Liver (tissue), 3 donors: Measurements from ENCODE around the gene PCNX2.

ENCODE experiments used
- ATF3 ChIP-seq: IDR thresholded peaks from 2 replicates; pipeline ENCODE4 v1.6.1; 2016; ENCODE audit warnings: antibody characterized with exemption
- EGR1 ChIP-seq, 2 donors: IDR thresholded peaks; 2 replicates each; pipeline ENCODE4 v1.6.1; 2016 to 2018; ENCODE audit warnings: antibody characterized with exemption in 2 of 2, low read depth in 2 of 2
- HNF4G ChIP-seq: IDR thresholded peaks from 2 replicates; pipeline ENCODE4 v1.6.1; 2016; ENCODE audit warnings: antibody characterized with exemption
- JUND ChIP-seq, 2 donors: IDR thresholded peaks; 2 replicates each; pipeline ENCODE4 v1.6.1; 2016; ENCODE audit warnings: antibody characterized with exemption in 2 of 2
- MAX ChIP-seq: IDR thresholded peaks from 2 replicates; pipeline ENCODE4 v1.6.1; 2016; ENCODE audit warnings: antibody characterized with exemption
- NR2F2 ChIP-seq: IDR thresholded peaks from 2 replicates; pipeline ENCODE4 v1.6.1; 2016; ENCODE audit warnings: antibody characterized with exemption
- RAD21 ChIP-seq, 2 donors: IDR thresholded peaks; 2 replicates each; pipeline ENCODE4 v1.6.1; 2016; ENCODE audit warnings: antibody characterized with exemption in 2 of 2, mild to moderate bottlenecking in 2 of 2
- REST ChIP-seq: IDR thresholded peaks from 2 replicates; pipeline ENCODE4 v1.6.1; 2016; ENCODE audit warnings: antibody characterized with exemption, mild to moderate bottlenecking
- RXRA ChIP-seq, 2 donors: IDR thresholded peaks; 2 replicates each; pipeline ENCODE4 v1.6.1; 2017 to 2018; ENCODE audit warnings: antibody characterized with exemption in 2 of 2, mild to moderate bottlenecking in 1 of 2
- SP1 ChIP-seq: IDR thresholded peaks from 2 replicates; pipeline ENCODE4 v1.6.1; 2018; ENCODE audit warnings: antibody characterized with exemption, mild to moderate bottlenecking
- TAF1 ChIP-seq: conservative IDR thresholded peaks from 2 replicates; pipeline ENCODE4 v1.6.1; 2016; ENCODE audit warnings: antibody characterized with exemption, mild to moderate bottlenecking
- YY1 ChIP-seq: IDR thresholded peaks from 2 replicates; pipeline ENCODE4 v1.6.1; 2016; ENCODE audit warnings: antibody characterized with exemption, mild to moderate bottlenecking
- ZBTB33 ChIP-seq: IDR thresholded peaks from 2 replicates; pipeline ENCODE4 v1.6.1; 2016; ENCODE audit warnings: antibody characterized with exemption
- TF ChIP-seq, protein P1 (sequence below): fragments of 150-350 bp; IDR thresholded peaks from 2 replicates; pipeline ENCODE4 v1.5.1; 2017; ENCODE audit warnings: improper control_type of control experiment, low read depth, low read length; ENCODE audit not compliant: missing input control
- donor health status: healthy.
- donor health status: healthy.

GRCh38 chr1:233253832-233254331, 41.6 kb downstream of the PCNX2 start:
- TF ChIP-seq, protein P1, sequence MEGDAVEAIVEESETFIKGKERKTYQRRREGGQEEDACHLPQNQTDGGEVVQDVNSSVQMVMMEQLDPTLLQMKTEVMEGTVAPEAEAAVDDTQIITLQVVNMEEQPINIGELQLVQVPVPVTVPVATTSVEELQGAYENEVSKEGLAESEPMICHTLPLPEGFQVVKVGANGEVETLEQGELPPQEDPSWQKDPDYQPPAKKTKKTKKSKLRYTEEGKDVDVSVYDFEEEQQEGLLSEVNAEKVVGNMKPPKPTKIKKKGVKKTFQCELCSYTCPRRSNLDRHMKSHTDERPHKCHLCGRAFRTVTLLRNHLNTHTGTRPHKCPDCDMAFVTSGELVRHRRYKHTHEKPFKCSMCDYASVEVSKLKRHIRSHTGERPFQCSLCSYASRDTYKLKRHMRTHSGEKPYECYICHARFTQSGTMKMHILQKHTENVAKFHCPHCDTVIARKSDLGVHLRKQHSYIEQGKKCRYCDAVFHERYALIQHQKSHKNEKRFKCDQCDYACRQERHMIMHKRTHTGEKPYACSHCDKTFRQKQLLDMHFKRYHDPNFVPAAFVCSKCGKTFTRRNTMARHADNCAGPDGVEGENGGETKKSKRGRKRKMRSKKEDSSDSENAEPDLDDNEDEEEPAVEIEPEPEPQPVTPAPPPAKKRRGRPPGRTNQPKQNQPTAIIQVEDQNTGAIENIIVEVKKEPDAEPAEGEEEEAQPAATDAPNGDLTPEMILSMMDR, result no peak
- no peak for TF ChIP-seq MAX
- no peak for TF ChIP-seq REST
- TF ChIP-seq TAF1, result no peak
- no peak for TF ChIP-seq ATF3
- no peak for TF ChIP-seq RAD21 (IDR thresholded peaks at IDR 0.05)
- no peak for TF ChIP-seq ZBTB33
- no peak for TF ChIP-seq YY1
- no peak for TF ChIP-seq RXRA (IDR thresholded peaks at IDR 0.05)
- TF ChIP-seq HNF4G, result no peak
- no peak for TF ChIP-seq JUND (IDR thresholded peaks at IDR 0.05)
- TF ChIP-seq EGR1 (IDR thresholded peaks at IDR 0.05; ENCODE audit: low read depth in 2 of 2), result no peak
- no peak for TF ChIP-seq NR2F2
- TF ChIP-seq SP1, result no peak
